IPS-NIHi7 (cell line): ENCODE results near the gene TNIP2.

Experiments
- DNase-seq: peaks from one replicate; pipeline ENCODE4 v3.0.0; 2012; ENCODE audit warnings: mixed read lengths; ENCODE audit errors: extremely low spot score

The TNIP2 gene

DNA sequence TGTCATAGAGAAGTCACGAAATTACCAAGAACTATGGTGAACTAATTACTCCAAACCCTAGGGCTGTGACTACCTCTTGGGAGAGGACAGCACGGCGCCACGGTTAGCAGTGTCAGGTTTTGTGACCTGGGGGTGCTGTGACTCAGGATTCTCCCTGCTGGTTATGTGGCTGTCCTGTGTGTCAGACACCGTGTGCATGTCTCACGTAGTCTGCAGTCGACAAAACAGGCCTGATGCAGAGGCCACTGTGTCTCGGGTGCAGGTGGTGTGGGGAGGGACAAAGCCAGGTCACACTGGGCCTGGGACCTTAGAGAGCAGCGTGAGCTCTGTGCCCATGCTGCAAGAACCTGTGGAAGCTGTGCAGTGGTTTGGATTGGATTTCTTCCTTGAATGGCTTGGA, 34.1 kb downstream of the TNIP2 start:
- no peak for DNase-seq

DNA sequence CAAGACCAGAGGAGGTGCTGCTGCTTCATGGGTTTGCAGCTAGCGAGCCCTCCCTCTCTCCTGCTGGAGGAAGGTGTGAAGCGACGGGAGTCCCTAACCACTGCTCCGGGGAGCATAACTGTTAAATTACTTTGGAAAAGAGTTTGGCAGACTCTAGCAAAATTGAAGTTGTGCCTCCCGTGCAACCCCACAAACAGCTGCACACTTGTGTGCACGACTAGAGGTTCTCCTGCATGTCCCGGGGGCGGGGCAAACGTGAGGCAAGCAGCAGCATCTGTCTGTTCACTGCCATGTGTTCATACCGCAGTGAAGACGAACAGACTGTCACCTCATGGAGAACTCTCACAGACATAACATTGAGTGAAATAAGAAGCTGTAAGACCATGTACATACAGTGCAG, 34.5 kb downstream of the TNIP2 start:
- DNase-seq, result peak; percentile 10

DNA sequence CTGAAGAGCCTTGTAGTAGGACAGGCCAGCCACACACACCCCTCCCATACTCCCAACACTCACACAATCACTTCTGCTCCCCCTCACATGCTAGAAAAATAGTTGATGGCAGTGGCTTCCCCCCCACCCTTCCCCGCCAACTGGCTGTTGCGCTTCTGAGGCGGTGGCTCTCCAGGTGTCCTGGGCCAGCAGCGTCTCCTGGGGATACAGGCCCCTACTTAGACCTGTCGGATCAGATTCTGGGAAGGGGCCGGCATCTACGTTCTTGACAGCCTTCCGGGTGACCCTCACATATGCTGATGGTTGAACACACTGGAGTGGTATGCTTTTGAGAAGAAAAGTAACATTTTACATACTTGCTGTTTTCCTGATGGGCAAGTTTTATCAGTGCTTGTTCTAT, 39.9 kb downstream of the TNIP2 start:
- DNase-seq, result no peak

- no peak for DNase-seq
Measured at GRCh38 chr4:2715426-2715825, 40.7 kb downstream of the TNIP2 start.

DNA sequence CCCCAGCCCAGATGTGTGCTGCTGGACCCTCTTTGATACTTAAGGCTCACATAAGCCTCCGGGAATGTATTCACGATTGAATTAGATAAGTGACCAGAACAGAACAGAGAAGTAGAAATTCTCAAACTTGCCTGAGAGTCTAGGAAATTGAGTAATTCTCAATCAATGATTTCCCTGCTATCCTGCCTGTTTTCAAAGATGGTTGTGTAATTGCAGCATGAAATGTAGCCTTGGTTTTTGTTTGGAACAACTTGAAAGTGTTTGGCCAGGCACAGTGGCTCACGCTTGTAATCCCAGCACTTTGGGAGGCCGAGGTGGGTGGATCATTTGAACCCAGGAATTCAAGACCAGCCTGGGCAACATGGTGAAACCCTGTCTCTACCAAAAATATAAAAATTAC, 41.2 kb downstream of the TNIP2 start:
- no peak for DNase-seq

DNA sequence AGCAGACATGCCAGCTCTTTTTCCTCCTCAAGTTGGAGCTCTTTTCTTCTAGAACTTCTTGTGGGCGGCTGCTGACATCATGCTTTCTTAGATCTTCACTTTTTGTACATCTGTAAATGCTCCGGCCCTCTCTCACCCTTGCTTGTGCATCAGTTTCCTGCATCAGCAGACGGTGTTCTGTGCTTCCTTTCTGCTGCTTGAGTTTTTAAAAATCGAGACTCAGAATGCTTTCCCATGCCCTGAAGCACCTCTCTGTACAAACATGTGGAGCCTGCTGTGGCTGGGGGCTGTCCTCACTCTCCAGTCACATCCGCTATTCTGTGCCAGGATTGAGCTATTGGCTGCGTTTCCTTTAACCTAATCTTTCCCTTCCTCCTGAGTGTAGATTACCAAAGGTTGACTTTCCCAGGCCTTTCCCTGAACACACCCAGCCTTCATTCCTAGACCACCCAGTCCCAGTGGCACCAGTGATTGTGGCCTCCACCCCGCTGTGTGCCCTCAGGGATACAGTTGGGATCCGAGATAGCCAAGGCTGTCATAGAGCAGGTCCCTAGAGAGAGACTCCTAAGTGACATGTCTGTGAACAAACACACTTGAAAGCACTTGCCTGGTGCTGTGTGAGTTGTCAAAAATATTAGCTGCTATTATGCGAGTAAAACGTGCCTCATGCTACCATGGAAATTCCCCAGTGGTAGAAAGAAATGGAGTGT, 41.9 kb downstream of the TNIP2 start:
- DNase-seq, result no peak

DNA sequence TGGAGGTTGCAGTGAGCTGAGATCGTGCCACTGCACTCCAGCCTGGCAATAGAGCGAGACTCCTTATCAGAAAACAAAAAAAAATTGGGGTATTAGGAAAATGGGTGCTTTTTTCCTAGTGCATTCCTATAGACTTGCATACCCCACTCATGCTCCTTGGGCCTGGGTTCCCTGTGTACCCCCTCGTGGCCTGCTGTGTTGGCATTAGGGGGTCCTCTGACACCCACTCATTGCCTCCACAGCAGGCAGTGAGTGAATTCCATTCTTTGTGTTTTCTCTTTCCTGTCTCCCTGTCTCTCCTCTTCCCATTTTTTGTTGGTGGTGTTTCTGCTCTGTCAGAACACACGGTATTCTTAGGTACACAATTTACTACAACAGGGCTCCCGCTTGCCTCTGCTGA, 42.8 kb downstream of the TNIP2 start:
- DNase-seq, result no peak

- DNase-seq, result no peak
Measured at GRCh38 chr4:2712261-2712842, 43.8 kb downstream of the TNIP2 start.

DNA sequence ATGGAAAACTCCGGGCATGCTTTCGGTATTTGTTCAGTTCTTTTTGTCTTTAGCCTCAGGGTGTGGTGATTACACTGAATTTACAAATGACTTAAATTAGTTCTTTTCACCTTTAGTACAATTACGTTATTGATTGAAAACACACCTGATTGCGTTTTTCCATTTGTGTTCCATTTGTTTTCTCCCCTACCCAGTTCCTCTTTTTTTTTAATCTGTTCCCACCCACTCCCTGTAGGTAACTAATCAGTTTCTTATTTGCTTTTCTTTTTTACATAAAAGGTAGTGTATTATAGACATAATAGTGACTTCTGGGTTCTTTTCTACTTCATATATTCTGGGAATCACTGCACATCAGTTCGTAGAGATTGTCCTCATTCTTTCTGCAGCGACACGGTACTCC, 53.4 kb downstream of the TNIP2 start:
- DNase-seq, result no peak

GRCh38 chr4:2702361-2702760, 53.8 kb downstream of the TNIP2 start:
- DNase-seq, result no peak

DNA sequence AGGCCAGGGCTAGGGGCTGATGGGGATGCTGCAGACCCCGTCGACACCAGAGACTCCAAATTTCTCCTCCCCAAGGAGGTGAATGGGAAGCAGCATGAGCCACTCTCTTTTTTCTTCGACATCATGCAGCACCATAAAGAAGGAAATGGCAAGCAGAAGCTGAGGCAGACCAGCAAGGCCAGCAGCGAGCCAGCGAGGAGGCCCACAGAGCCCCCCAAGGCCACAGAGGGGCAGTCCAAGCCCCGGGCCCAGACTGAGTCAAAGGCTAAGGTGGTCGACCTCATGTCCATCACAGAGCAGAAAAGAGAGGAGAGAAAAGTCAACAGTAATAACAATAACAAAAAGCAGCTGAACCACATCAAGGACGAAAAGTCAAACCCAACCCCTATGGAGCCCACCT, 56.1 kb downstream of the TNIP2 start:
- DNase-seq, result no peak

GRCh38 chr4:2699534-2699933, 56.6 kb downstream of the TNIP2 start:
- no peak for DNase-seq

GRCh38 chr4:2698951-2699505, 57.1 kb downstream of the TNIP2 start:
- DNase-seq, result no peak

DNA sequence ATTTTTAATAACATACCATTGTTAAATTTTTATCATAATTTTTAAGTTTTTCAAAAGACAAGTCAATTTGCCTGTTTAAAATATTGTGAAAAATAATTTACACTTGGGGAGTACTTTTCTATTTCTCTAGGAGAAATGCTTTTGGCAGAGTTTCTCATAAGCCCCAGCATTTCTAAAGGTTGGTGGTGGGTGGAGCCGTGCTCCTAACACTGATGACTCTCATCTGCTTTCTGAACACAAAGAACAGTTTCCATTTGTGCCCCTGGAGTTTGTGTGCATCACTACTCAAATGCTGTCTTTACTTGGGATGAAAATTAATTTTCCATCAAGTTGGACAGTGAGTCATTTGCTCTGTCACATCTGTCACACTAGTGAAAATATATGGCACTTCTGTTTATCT, 57.6 kb downstream of the TNIP2 start:
- DNase-seq, result no peak

GRCh38 chr4:2697995-2698414, 58.1 kb downstream of the TNIP2 start:
- no peak for DNase-seq

DNA sequence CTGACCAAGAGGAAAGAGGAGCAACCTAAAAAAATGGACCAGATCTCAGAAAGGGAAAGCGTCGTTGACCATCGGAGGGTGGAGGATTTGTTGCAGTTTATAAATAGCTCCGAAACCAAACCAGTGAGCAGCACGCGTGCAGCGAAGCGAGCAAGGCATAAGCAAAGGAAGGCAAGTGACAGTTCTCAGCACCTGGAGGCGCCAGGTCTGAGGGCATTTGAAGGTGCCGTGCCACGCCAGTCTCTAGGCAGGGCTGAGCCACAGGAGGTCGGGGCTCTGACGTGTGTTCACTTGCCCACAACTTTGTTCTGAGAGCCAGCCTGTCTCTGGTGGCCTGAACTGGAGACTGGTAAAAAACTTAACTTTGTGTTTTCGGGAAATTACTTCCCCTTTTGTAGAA, 59.7 kb downstream of the TNIP2 start:
- DNase-seq, result no peak

GRCh38 chr4:2695346-2696060, 60.6 kb downstream of the TNIP2 start:
- no peak for DNase-seq

DNA sequence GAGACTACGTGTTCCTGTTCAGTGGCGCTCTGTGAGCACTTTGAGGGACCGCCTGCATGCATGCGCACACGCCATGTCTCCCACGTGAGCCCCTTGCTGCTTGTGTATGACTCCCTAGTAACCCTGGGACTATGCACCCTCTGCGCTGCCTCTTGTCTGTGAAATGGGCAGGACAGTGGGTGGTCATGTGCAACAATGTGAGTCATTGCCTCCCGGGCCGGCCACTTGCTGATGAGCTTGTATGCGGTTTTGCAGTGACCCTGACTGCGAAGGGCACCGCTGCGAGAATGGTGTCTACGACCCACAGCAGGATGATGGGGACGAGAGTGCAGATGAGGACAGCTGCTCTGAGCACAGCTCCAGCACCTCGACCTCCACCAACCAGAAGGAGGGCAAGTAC, 61.4 kb downstream of the TNIP2 start:
- DNase-seq, result no peak

GRCh38 chr4:2691952-2692435, 64.1 kb downstream of the TNIP2 start:
- no peak for DNase-seq
